HepG2 (cell line): Measurements from ENCODE around the gene SLC25A38. TPM values are rescaled to one million over a fixed set of nuclear protein-coding genes. Genes with fewer than 3 reads are reported as not detected.

Experiments
- BCLAF1 ChIP-seq: fragments of 450-650 bp; IDR thresholded peaks from 2 replicates; pipeline ENCODE4 v1.6.1; 2017; ENCODE audit warnings: mild to moderate bottlenecking
- CEBPB ChIP-seq: IDR thresholded peaks from 2 replicates; pipeline ENCODE4 v1.6.1; 2011; ENCODE audit warnings: low read depth, low read length, improper control_type of control experiment, borderline replicate concordance
- FOSL2 ChIP-seq: sonication (generic); formaldehyde crosslinking; IDR thresholded peaks from 2 replicates; pipeline ENCODE4 v1.4.0; 2020; ENCODE audit warnings: missing genetic modification reagents
- GABPA ChIP-seq, 2 experiments: IDR thresholded peaks; 2 replicates each; pipeline ENCODE4 v1.6.1; 2011 to 2016; ENCODE audit warnings: low read depth in 2 of 2, low read length in 1 of 2, missing biosample characterization in 1 of 2, missing genetic modification characterization in 1 of 2
- GTF3A ChIP-seq: sonication (generic); formaldehyde crosslinking; conservative IDR thresholded peaks from 2 replicates; pipeline ENCODE4 v1.4.0; 2020; ENCODE audit warnings: mild to moderate bottlenecking, missing genetic modification reagents
- HMG20B ChIP-seq: conservative IDR thresholded peaks from 2 replicates; pipeline ENCODE4 v1.6.1; 2016; ENCODE audit warnings: missing genetic modification reagents, missing compliant biosample characterization
- KLF9 ChIP-seq: IDR thresholded peaks from 2 replicates; pipeline ENCODE4 v1.6.1; 2016; ENCODE audit warnings: low read depth
- MED13 ChIP-seq: sonication (generic); formaldehyde crosslinking; IDR thresholded peaks from 2 replicates; pipeline ENCODE4 v1.5.0; 2020; ENCODE audit warnings: missing genetic modification reagents
- MXD4 ChIP-seq: IDR thresholded peaks from 2 replicates; pipeline ENCODE4 v1.6.1; 2016; ENCODE audit warnings: mild to moderate bottlenecking, missing biosample characterization, missing genetic modification reagents
- NCOA2 ChIP-seq: sonication (generic); formaldehyde crosslinking; IDR thresholded peaks from 2 replicates; pipeline ENCODE4 v1.8.0; 2022; ENCODE audit warnings: inconsistent platforms
- SMARCC2 ChIP-seq: fragments of 450-650 bp; IDR thresholded peaks from 2 replicates; pipeline ENCODE4 v1.6.1; 2017; ENCODE audit warnings: antibody characterized with exemption, mild to moderate bottlenecking
- TEF ChIP-seq: sonication (generic); formaldehyde crosslinking; IDR thresholded peaks from 2 replicates; pipeline ENCODE4 v1.5.0; 2020; ENCODE audit warnings: missing genetic modification reagents
- ZNF441 ChIP-seq: sonication (generic); formaldehyde crosslinking; IDR thresholded peaks from 2 replicates; pipeline ENCODE4 v1.7.0; 2021; ENCODE audit warnings: missing genetic modification reagents, borderline replicate concordance
- ZNF510 ChIP-seq: sonication (generic); formaldehyde crosslinking; IDR thresholded peaks from 2 replicates; pipeline ENCODE4 v1.4.0; 2020; ENCODE audit warnings: low read depth, mild to moderate bottlenecking, missing genetic modification reagents
- ZNF614 ChIP-seq: IDR thresholded peaks from 2 replicates; pipeline ENCODE4 v1.6.1; 2018; ENCODE audit warnings: missing biosample characterization, missing genetic modification reagents, inconsistent platforms, borderline replicate concordance
- ZNF746 ChIP-seq: sonication (generic); formaldehyde crosslinking; IDR thresholded peaks from 2 replicates; pipeline ENCODE4 v1.8.0; 2022; ENCODE audit warnings: mild to moderate bottlenecking, missing genetic modification reagents
- ZNF761 ChIP-seq: sonication (generic); formaldehyde crosslinking; conservative IDR thresholded peaks from 2 replicates; pipeline ENCODE4 v1.4.0; 2020; ENCODE audit warnings: mild to moderate bottlenecking, missing genetic modification reagents
- polyA plus RNA-seq, 8 experiments: library from polyadenylated mRNA; depleted of rRNA in 3 of 8; stranded (reverse) in 7 of 8; unstranded in 1 of 8; fragments of >200 nt; fragmentation: Illumina TruSeq in 4 of 8; extraction: Trizol in 4 of 8; gene quantifications; 2 replicates each; pipeline versions ENCODE4 v1.2.1 to v1.2.3, GENCODE V29; 2011 to 2016; ENCODE audit warnings: low read depth in 4 of 8, missing spikeins in 1 of 8, mixed read lengths in 1 of 8; ENCODE audit not compliant: insufficient read depth in 1 of 8
- total RNA-seq, 5 experiments: library from RNA; depleted of rRNA; stranded (reverse); fragments of >200 nt; fragmentation: Illumina TruSeq; extraction: Trizol; gene quantifications; 2 replicates each; pipeline ENCODE4 v1.2.3, GENCODE V29; 2016; ENCODE audit warnings: low read depth in 1 of 5
- TF ChIP-seq, protein P1 (sequence below): sonication (generic); formaldehyde crosslinking; IDR thresholded peaks from 2 replicates; pipeline ENCODE4 v1.5.0; 2020; ENCODE audit warnings: mild to moderate bottlenecking, missing genetic modification reagents, borderline replicate concordance
- TF ChIP-seq, protein P2 (sequence below): sonication (generic); formaldehyde crosslinking; IDR thresholded peaks from 2 replicates; pipeline ENCODE4 v1.5.0; 2020; ENCODE audit warnings: missing genetic modification reagents

The SLC25A38 gene
- total and polyA plus RNA-seq, 2 of the 13 experiments (the other 11 are each of a cell fraction or from before 2014, with no cell fraction given): 32.5 to 35.4 TPM

GRCh38 chr3:39406368-39407258, 23.4 kb downstream of the SLC25A38 start, which contains the start of gene RPSA (continued):
- TF ChIP-seq GTF3A (0 out of 2 replicates have a peak, but pooled peaks have one; percentile 70), MXD4 (CRISPR knock-in tag) (peak; percentile 97), MED13 (CRISPR knock-in tag) (peak; percentile 76; the same call in 1 of the 2 replicates), SMARCC2 (no peak), TEF (CRISPR knock-in tag) (no peak), ZNF761 (CRISPR knock-in tag) (0 out of 2 replicates have a peak, but pooled peaks have one; percentile 36), FOSL2 (CRISPR knock-in tag) (no peak), BCLAF1 (no peak), GABPA (IDR thresholded peaks at IDR 0.05; ENCODE audit: low read depth, low read length) (peak; percentile 74), GABPA (CRISPR knock-in tag; IDR thresholded peaks at IDR 0.05; ENCODE audit: low read depth) (peak; percentile 93), ZNF746 (CRISPR knock-in tag) (no peak), ZNF441 (peak; percentile 31), ZNF510 (CRISPR knock-in tag) (no peak), NCOA2 (peak; percentile 25; the same call in 1 of the 2 replicates), CEBPB (no peak), HMG20B (CRISPR knock-in tag) (peak; percentile 3; the same call in 1 of the 2 replicates), KLF9 (CRISPR knock-in tag) (no peak), ZNF614 (CRISPR knock-in tag) (peak; percentile 56)
- TF ChIP-seq, protein P1, sequence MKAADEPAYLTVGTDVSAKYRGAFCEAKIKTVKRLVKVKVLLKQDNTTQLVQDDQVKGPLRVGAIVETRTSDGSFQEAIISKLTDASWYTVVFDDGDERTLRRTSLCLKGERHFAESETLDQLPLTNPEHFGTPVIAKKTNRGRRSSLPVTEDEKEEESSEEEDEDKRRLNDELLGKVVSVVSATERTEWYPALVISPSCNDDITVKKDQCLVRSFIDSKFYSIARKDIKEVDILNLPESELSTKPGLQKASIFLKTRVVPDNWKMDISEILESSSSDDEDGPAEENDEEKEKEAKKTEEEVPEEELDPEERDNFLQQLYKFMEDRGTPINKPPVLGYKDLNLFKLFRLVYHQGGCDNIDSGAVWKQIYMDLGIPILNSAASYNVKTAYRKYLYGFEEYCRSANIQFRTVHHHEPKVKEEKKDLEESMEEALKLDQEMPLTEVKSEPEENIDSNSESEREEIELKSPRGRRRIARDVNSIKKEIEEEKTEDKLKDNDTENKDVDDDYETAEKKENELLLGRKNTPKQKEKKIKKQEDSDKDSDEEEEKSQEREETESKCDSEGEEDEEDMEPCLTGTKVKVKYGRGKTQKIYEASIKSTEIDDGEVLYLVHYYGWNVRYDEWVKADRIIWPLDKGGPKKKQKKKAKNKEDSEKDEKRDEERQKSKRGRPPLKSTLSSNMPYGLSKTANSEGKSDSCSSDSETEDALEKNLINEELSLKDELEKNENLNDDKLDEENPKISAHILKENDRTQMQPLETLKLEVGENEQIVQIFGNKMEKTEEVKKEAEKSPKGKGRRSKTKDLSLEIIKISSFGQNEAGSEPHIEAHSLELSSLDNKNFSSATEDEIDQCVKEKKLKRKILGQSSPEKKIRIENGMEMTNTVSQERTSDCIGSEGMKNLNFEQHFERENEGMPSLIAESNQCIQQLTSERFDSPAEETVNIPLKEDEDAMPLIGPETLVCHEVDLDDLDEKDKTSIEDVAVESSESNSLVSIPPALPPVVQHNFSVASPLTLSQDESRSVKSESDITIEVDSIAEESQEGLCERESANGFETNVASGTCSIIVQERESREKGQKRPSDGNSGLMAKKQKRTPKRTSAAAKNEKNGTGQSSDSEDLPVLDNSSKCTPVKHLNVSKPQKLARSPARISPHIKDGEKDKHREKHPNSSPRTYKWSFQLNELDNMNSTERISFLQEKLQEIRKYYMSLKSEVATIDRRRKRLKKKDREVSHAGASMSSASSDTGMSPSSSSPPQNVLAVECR (CRISPR knock-in tag): peak; percentile 95
- TF ChIP-seq, protein P2, sequence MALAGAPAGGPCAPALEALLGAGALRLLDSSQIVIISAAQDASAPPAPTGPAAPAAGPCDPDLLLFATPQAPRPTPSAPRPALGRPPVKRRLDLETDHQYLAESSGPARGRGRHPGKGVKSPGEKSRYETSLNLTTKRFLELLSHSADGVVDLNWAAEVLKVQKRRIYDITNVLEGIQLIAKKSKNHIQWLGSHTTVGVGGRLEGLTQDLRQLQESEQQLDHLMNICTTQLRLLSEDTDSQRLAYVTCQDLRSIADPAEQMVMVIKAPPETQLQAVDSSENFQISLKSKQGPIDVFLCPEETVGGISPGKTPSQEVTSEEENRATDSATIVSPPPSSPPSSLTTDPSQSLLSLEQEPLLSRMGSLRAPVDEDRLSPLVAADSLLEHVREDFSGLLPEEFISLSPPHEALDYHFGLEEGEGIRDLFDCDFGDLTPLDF: peak; percentile 41; the same call in 1 of the 2 replicates
